GM21515 (cell line): Measurements from ENCODE around the gene PRPF19.
"Not testable (repeated sequence)": the region's sequence is repeated elsewhere in the genome, so short reads cannot be mapped to it uniquely, and the experiment has no call there.

ENCODE experiments used
- ATAC-seq: cut with Tn5 transposase; IDR thresholded peaks from one replicate; pipeline ENCODE4 v1.9.1; 2021; ENCODE audit not compliant: unreplicated experiment

The PRPF19 gene

DNA sequence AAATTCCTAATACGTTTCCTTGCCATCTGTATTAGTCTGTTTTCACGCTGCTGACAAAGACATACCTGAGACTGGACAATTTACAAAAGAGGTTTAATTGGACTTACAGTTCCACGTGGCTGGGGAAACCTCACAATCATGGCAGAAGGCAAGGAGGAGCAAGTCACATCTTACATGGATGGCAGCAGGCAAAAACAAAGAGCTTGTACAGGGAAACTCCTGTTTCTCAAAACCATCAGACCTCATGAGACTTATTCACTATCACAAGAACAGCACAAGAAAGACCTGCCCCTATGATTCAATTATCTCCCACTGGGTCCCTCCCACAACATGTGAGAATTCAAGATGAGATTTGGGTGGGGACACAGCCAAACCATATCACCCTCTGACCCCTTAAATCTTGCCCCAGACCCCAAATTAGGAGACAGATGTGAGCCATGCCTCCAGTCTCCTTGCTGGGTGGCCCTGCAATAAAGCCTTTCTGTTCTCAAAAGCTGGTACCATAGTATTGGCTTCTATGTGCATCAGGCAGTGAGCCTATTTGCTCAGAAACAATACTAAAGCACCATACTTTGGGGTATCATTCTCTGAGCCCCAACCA lies 3.4 kb upstream of the PRPF19 start:
- ATAC-seq, result not testable (repeated sequence)

- no peak for ATAC-seq
Measured at GRCh38 chr11:60908803-60909202, 2.4 kb upstream of the PRPF19 start.

DNA sequence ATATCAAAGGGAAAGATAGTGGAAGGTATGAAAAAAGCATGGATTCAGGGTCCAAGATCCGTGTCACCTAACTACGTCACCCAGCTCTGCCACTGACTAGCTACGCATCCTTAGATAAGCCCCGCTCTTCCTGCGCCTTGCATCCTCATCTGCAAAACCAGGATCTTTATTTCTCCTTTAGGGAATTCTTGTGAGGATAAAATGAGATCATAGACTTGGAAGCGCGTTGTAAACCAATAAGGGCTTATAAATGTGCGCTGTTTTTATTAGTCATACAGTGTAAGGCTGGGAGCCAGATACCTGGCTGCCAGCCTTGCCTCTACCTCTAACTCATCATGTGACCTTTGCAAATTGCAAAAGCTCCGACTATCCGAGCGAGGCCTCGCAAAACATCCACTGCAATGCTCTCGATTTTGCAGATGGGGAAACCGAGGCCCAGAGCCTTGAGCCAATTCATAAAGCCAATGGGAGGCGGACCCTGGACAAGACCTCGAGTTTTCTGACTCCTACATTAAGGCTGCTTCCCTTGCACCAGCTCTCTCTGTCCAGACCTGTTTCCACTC lies 753 bp downstream of the PRPF19 start:
- ATAC-seq, result no peak

GRCh38 chr11:60905047-60905446 lies 1.3 kb downstream of the PRPF19 start:
- ATAC-seq, result no peak

DNA sequence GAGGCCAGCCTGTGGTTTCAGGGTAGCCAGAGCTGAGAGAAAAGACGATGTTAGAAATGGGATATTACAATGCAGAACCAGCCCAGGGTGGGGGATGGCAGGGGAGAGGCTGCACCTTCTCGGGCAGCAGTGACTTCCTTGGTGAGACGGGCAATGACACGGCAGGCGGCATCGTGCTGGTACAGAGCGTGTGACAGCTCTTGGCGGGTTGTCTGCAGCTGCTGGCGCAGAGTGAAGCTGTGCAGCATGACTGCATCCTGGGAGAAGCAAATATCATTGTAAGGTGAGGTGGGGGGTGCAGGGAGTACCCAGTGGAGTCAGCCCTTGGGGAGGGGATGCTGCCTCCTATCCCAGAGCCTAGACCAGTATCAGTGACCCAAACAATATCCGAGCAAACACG lies 3.8 kb downstream of the PRPF19 start:
- ATAC-seq, result no peak

- no peak for ATAC-seq
Measured at GRCh38 chr11:60900673-60901404, 5.5 kb downstream of the PRPF19 start.

GRCh38 chr11:60899977-60900376 lies 6.4 kb downstream of the PRPF19 start:
- ATAC-seq, result no peak

DNA sequence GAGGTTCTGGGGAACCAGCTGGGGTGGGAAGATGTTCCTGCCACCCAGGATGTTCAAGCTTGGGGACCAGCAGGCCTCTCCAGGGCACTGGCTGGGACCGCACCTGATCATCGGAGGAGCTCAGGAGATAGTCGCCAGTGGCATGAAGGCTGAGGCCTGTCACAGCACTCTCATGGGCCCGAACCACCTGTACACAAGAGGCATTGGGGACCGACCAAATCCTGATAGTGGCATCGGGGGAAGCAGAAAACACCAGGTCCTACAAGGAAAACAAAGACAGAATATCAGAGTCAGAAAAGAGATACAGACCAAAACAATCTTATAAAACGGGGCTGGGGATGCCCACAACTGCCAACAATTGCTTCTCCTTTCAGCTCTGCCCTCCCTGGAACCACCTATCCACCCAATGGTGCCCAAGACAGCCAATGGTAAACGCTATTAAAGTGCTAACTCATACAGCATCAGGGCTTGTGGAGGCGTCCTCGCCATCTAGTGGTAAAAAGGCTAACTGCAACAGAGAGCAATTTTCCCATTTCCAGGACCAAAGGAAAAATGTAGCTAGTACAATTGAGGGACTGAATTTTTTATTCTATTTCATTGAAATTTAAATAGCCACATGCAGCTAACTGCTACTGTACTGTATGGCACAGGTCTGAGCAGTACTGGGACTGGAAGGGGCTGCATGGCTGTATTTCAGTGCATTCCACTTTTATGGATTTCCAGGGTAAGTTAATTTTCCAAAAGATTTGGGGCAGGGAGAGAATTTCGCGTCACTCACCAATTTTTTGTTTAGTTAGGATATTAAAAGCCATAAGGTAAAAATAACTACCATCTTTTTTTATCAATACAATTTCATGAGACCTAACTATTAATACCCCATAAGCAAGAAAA lies 7.1 kb downstream of the PRPF19 start:
- ATAC-seq, result no peak

GRCh38 chr11:60897496-60897895 lies 8.9 kb downstream of the PRPF19 start:
- no peak for ATAC-seq

DNA sequence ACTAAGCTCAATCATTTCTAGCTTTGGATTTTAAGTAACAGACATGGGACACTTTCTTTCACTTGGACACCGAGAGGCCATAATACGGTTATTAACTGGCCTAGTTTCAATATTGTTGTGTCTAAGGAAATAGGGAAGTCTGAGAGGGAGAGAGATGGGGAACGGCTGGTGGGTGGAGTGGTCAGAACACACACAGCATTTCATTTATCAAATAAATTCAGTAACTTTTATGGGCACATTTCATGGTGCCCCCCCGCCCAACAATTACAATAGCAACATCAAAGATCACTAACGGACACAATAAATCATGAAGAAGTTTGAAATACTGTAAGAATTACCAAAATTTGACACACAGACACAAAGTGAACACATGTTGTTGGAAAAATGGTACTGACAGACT lies 10.7 kb downstream of the PRPF19 start:
- ATAC-seq, result no peak

DNA sequence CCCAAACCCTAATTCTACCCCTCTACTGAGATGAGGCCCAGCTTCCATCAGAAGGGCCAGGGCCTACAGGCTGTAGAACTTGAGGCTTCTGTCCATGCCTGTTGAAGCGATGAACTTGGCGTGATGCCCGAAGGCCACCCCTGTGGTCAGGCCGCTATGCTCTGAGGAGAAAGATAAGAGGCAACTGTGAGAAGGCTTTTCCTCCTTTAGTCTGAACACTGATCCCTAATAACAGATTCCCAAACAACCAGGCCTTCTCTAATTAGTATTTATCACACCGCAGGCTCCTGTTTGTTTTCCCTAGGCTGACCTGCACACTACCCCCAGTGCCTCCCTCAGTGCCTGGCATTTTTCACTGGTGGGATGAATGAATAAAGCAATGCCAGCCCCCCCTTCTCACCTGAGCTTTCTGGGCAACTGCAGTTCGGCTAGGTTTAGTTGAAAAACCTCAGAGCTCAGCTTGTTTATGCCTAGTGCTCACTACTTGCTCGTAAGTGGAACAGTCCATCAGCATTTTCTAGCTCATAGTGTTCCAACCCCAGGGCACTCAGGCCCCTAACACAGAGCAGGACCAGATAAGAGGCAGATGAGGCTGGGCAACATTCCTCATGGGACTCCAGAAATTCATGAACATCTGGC lies 15.2 kb downstream of the PRPF19 start:
- no peak for ATAC-seq

GRCh38 chr11:60890696-60891095 lies 15.7 kb downstream of the PRPF19 start:
- no peak for ATAC-seq

DNA sequence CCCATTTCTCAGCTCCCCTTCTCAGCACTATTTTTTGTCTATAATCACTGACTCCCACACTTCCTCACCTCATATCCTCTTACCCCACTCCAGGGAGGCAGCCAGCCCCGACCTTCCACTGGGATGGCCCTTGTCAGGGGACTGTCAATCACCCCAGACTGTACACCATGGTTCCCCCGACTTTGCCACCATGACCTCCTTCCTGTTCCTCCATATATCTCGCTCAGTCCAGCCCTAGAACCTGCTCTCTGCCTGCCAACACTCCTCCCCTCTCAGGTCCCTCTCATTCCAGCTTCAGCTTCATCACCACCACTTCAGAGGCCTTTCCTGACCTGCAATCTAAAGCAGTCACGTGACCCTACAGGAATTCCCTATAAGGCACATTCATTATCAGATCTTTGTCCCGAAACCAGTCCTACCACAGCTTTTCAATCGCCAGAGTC lies 16.5 kb downstream of the PRPF19 start:
- no peak for ATAC-seq

DNA sequence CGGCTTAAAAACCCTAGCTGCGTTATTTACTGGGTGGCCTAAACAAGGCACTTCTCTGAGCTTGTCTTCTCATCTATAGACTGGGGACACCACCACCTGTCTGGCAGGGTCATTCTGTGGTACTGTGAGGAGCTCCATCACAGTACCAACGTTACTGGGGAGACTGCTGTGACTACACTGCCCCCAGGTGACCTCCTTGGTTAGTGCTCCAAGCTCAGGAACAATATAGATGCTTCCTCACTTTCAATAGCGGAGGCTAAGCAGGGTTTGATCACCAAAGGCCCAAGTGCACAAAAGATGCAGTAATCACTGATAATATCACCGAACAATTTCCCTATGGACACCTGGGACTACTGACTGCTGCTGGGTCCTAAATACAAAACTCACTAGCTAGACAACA lies 18.8 kb downstream of the PRPF19 start:
- ATAC-seq, result peak; percentile 52

DNA sequence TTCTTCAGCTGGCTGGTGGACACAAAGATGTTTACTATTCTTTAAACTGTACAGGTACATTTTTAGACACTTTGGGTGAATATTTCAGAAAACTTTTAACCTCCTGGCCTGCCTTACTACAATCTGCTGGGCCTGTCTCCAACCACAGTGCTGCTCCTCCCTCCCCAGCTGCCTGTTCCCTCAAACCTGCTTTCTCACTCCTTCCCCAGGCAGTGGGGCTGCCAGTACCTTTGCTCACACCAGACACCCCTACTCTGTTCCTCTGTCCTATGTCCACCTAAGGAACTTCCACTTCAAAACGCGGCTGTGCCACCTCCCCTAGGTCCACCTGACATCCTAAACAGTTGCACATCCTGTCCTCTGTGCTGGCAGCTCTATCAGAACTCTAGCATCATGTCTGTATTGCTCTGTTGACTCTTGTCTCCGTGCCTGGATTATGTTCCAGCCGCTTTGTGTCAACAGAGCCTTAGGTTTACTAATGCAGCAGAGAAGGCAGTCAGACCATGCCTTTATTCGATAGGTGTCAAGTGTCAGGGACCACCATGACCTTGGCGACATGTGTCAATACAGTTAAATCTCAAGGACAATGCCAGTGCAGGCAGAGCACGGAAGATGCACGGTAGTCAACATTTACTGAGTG lies 25.6 kb downstream of the PRPF19 start:
- ATAC-seq, result no peak

- ATAC-seq, result no peak
Measured at GRCh38 chr11:60879971-60880588, 26.3 kb downstream of the PRPF19 start.

GRCh38 chr11:60879104-60879503 lies 27.3 kb downstream of the PRPF19 start:
- no peak for ATAC-seq

DNA sequence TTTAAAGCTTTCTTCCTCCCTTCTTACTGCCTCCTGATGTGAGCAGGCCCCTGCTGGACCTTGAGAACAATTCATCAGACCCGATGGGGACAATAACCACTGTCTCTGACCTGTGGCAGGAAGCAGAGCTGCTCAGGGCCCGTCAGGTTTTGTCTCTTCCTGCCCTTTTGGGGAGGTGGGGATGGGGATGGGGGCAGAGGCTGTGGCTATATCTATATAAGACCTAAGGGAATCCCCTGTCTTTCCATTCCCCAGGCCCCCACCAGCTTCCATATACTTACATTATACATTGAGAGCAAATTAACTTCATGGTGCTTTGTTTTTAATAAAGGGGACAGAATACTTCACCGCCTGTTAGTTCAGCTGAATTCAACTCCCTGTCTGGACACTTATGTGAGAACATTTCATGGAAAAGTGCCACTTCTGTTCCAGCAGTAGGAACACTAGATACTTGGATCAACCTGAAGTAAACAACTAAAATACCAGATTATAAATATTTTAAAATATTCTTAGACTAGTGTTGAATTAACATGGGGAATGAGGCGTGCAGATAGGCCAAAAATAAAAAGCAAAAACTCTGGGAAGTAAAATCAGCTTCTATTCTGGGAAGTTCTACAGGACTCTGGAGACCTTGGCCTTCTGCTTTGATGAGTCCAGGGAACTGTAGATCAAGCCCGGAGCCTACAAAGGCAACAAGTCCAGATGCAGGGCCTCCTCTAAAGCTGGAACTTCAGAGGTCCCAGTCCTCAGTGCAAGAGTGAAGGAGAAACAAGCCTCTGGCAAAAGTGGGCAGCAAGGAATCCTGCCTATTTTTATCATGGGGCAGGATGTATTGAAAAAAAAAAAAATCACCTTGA lies 27.9 kb downstream of the PRPF19 start:
- ATAC-seq, result no peak

DNA sequence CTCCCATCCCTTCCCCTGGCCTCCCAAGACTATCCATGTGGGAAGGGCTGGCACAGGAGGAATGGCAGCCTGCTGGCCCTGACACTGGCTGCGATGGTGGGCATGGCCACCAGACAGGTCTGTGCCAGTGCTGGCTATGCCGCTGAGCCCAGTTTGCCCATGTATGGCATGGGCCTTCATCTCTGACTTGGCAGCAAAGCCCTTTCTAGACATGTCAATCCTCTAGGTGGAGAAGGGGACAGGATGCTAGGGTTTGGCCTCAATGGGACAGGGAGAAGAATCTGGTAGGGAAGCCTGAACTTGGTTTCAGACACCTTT lies 30.3 kb downstream of the PRPF19 start:
- no peak for ATAC-seq
